EL (cell line): ENCODE measurements around the gene NRXN3.

ENCODE experiments used
- DNase-seq: peaks from one replicate; pipeline ENCODE4 v3.0.0-alpha.2; 2016

The NRXN3 gene

DNA sequence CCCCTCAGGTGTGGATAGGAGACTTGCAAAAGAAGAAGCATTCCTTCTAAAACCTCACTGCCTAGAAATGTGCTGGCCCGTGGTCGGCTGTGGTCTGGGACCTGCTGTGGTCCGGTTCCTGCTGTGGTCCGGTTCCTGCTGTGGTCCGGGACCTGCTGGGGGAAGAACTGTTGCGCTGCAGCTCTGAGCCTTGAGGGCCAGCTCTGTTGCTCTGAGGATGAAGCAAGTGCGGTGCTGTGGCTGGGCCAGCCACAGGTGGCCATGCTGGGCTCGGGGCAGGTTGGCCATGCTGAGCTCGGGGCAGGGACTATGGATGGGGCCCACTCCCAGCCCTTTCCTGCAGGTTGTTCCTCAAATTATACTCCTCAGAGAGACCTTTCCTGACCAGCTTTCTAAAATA, 5.2 kb downstream of the NRXN3 start:
- no peak for DNase-seq

DNA sequence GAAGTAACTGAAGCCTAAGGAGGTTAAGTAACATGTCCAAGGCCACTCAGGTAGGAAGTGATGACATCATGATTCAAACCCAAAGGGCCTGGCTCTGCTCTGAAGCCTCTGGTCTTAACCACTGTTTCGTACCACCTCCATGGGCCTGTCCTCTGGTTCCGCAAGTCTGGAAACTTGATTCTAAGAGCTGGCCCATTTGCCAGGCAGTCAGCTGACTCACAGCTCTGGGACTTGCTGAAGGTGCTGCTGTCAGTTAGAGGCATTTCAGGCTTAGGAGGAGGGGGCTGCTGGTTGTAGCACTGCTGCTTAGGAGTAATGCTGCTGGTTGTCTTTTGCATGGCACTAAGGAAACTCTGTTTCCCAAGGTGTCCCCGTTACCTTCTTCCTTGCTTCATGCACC, 7.9 kb downstream of the NRXN3 start:
- no peak for DNase-seq

DNA sequence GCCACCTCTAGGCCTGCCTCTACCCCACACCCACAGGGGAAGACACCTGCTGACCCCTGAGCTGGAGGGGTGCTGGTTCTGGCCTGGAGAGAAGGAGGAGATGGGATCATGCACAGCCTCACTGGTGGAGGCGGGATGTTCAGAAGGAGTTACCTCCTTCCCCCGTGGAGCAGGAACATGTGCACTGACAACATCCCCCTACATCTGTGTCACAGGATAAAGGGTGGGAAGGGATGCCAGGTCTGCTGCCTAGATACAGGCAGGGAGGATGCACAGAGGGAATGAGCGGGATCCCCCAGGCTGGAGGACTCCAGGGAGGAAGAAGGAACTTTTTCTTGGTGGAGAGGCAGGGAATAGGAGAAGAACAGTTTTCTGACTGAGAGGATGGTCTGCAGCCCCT, 8.8 kb downstream of the NRXN3 start:
- DNase-seq = no peak

DNA sequence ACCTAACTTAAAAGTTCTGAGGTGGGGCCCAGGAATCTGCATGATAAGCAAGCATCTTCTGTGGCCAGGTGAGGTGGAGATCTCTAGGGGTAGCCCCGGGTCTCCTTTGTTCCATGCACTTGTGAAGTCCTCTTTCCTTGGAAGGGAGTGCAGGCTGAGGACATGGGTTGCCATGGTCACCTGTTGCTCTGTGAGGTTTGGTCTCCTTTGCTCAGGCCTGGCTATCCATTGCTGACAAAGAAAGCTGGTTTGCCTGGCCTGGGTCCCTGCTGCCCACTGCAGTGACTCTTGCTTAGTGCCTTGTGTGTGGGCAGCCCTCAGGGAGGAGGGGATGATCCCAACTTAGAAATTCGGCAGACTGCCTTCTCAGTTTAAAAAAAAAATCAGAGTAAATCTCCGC, 11.1 kb downstream of the NRXN3 start:
- no peak for DNase-seq

DNA sequence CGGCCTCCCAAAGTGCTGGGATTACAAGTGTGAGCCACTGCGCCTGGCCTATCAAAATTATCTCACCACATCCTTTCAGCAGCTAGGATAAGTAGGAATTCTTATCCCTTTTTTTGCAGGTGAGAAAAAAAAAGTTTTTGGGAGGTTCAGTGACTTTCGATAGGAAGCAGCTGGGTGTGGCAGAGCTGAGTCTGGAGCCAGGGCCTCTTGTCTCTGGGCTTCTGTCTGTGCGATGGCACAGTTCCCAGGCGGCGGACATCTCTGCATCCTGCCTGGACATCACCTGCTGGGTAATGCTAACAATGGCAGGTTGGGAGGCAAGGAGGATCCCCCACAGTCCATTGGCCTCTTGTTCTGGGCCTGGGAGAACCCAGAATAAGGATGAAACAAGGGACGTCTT, 12.5 kb downstream of the NRXN3 start:
- no peak for DNase-seq

DNA sequence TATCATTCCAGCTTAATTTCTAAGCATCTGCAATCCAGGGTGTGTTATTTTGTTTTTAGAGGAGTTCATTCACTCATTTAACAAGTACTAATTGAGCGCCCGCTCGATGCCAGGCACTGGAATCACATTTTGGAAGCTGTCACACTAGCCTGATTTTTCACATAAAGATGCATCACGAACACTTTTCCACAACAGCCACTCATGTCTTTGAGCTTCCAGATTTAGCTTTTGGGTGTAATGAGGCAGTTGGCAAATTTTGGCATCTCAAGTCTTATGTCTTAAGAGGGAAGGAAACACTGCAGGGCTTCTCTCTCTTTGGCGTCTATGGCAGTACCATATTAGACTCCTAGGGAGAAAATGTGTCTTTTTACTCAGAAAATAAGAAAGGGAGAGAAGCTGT, 14.0 kb downstream of the NRXN3 start:
- no peak for DNase-seq

DNA sequence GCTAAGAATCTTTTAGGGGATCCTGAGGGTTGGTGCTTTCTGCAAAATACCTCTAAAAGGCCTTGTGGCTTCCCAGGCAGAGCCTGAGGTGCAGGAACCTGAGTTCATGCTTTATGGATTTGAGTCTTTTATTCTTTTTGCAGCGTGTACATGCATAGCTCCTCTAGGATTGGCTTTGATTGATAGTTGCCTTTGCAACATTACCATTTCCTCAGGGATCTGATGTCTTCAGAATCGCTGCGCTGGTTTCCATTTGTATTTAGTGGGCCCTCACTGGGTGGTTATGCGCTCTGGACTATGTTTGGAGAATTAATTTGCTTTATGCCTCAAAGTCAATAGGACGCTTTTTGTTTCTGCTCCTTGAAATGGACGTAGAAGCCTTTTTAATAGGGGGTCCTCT, 16.1 kb downstream of the NRXN3 start:
- no peak for DNase-seq

DNA sequence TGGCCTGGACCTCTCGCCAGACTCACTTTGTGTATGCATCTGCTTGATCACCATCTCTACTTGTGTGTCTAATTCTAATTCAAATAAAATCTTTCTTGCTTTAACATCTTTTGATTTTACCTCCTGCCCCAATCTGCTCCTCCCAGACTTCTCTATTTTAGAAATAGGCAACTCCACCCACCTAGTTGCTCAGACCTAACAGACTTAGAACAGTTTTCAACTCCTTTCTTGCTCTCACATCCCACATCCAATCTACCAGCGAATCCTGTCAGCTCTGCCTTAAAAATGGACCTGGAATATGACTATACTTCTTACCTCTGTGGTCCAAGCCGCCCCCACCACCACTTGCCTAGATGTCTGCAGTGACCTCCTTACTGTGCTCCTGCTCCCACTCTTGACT, 18.7 kb downstream of the NRXN3 start:
- DNase-seq = no peak

DNA sequence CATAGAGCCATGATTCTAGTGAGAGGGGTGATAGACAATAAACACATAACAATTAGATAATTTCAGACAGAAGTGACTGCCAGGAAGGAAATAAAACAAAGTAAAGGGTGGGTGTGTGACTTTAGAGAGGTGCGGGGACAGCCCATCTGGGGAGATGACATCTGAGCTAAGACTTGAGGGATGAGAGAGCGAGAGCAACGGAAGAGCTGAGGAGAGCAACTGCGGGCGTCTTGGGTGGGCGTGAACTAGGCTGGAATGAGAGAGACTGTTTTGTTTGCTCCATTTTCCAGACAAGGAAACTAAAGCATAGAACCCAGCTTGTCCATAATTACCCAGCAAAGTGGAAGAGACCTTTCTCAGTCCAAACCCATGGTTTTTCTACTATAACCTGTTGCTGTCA, 25.3 kb downstream of the NRXN3 start:
- no peak for DNase-seq

DNA sequence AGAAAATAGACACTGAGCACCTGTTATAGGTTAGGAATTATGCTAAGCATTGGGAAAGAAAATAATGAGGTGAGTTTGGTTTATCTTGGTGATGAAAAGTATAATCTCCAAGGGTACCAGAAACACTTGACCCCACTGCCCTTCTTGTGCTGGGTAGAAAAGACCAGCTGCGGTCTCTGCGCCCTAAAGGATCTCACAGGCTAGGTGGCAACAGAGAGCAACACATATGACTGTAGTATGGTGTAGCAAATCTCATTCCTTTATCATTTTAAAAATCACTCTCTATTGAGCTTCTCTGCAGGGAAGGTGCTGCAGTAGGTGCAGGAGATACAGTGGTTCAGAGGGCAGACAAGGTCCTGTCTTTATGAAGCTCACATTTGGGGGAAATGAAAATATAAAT, 26.1 kb downstream of the NRXN3 start:
- DNase-seq = no peak

DNA sequence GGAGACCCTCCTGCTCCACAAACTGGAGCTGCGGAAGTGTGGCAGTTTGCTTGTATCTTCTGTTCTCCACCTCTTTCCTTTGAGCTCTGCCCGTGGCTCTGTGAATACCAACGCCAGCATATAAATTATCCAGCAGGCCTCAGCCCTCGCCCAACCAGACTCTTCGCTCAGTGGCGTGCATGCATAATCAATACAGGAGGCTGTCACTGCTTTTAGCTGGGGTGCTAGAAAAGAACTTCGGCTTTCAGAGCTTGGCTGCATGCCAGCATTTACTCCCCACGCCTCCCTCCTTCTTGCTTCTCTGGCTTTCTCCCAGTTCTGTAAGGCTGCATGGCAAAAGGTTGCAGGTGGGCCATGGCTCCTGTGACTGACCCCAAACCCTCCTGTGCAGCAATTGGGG, 26.9 kb downstream of the NRXN3 start:
- DNase-seq = no peak

DNA sequence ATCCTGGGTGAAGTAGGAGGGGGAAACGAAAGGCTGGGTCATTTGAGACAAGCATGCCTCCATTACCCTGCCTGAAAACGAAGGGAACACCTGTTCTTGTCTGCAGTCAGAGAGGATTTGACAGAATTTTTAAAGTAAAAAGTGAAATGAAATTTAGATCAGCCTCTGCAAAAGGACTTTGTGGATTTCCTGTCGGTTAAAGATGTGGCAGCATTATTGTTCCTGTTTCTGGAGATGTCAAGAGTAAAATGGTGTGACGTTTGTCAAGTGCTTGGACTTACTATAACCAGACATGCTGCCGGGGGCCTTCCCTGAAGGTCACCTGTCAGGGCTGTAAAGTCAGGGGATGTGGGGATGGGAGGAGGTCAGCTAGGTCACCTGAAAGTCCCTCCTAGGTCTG, 32.0 kb downstream of the NRXN3 start:
- DNase-seq = no peak

DNA sequence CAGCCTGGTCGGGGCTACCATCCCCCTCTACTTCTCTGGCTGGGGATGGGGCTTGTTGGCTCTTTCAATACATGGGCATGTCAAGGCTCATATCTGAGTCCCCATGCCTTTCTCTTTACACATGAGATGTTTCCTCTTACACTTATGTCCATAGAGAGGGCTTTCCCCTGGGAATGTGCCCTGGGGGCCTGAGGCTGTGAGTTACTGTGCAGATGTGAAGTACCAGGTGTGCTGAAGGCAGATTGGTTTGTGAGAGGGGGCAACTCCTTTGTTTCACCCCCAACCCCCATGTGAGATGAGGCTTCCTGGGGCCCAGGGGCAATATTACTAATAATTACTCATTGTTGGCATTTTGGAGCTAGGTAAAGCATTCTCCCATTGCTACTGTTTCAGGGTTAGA, 32.8 kb downstream of the NRXN3 start:
- no peak for DNase-seq

DNA sequence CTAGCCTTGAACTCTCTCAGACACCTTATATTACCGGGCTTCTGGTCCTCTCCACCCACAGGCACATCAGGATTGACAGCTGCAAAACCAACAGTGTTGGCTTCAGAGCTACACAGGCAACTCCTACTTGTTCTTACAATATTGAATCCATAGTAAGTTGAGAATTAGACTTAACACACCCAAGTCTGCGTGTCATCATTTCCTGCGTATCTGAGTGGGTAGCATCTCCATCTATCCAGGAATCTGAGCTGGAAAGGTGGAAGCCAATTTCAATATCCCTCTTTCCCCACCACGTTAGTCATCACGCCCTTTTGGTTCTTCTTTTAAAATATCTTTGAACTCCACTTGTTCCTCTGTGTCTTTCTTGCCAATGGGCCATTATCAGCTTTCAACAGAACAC, 37.2 kb downstream of the NRXN3 start:
- DNase-seq = no peak

DNA sequence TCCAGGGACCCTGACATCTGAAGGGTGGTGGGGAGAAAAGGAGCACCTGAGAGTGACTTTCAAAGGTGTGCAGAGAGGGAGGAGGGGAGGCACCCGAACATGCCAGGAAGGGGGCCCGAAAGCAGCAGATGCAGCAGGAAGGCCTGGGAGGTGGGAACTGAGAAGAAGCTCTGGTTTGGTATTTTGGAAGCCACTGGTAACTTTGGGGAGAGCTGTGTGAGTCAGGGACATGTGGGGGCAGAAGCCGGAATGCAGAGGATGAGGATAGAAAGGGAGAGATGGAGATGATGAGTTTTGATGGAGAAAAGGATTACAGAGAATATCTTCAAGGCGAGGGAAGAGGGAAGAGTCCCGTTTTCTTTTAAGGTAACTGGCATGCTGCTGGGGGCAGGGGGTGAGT, 50.1 kb downstream of the NRXN3 start:
- no peak for DNase-seq

DNA sequence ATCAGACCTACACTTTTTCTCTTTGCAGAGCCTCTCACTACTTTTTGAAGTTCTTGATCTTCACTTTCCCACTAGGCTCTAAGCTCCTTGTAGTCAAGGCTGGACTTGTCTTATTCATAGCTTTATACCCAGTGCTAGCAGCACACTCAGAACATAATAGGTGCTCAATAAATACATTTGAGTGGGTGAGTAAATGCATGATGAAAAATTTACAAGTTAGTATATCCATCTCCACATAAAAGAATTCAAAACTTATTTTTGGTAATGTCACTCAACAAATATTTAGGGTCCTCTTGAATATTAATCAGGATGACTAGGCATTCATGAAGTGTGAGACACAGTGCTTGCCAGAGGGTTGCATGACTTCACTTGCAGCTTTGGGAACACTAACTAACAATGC, 52.6 kb downstream of the NRXN3 start:
- DNase-seq = no peak

DNA sequence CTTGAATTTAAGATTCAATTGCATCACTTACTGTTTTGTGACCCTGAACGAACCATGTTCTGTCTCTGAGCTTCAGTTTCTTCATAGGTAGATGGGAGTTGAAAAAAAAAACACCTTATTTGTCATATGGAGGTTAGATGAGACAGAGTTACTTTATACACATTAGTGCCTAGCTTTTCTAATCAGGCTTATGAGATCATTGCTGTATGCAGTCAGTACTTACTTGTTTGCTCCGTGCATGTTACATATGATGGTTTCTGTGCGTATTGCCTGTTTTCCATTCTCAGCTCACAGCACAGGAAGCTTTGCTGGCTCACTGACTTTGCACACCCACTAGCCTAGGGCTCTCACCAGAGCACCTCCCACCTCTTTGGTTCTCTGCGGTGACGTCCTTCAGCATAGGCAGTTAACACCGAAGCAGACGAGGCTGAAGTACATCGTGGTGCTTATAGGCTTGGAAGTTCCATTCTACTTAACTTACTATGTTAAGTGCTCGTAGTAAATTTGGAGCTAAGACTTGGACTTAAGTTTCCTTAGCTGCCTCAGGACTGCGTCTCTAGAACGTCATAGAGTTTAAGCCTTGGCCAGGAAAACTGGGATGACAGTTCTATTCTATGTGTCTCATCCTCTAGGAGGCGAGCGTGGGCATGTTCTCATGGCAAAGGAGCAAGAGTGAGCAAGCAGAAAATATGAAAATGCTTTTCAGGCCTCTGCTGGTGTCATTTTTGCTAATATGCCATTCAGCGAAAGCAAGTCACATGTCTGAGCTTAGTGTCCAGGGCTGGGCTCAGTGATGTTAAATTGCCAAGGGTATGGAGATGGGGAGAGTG, 57.3 kb downstream of the NRXN3 start:
- peak; percentile 2 for DNase-seq

DNA sequence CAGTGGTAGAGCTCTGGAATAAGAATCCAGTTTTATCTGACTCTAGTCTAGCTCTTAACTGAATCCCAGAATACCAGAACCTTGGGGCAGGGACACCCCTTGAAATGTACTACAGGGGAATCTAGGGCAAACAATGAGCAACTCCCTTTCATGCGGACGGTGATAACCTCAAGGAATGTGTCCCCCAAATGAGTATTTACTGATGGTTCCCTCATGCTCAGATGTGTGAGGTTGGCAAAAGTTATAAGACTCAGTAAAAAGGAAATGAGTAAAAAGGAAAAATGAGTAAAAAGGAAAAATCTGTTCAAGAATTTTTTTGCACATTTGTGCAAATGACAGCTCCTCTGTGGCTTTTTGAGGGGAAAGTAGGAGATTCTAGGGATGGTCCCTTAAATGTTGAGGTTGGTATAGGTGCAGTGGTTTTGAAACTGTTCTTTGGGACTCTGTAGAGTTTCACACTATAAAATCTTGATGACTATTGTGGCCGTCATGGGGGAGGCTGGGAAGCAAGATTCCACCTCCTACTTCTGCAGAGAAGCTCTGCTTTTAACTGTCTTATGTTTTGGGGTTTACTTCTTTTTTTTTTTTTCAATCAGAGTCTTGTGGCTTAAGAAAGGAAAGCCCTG, 58.6 kb downstream of the NRXN3 start:
- DNase-seq = no peak

DNA sequence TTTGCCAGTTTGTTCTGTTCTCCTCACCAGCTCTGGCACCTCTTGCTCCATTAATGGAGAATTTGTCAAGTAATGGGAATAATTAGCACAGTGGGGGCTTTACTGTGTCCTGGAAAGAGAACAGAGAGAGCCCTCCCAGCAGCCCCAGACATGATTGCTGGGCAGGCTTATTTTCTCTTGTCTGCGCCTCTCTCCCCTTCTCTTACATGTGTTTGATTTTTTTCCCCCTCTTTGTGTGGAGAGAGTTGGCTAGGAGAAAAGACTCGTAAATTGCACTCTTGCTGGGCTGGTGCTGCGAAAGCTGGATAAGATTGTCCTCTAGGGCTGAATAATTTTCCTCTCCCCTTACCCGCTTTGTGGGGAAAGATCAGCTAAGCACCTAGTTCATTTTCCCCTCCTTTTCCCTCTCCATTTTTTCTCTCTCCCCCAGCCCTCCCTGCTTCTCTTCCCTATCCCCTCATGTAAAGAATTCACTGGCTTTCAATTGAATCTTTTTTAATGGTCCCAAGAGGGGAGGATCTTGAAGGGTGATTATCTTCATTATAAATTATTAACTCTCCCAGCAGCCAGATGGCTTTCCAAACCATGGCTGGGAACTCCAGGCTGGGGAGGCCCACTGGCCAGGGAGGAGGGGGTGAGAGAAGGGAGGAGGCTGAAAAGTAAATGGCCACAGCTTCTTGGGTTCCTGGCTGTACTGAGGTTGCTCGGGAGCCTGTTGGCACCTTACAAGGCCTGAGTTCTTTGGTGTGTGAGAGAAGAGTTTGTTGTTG, 62.2 kb downstream of the NRXN3 start:
- DNase-seq = no peak

DNA sequence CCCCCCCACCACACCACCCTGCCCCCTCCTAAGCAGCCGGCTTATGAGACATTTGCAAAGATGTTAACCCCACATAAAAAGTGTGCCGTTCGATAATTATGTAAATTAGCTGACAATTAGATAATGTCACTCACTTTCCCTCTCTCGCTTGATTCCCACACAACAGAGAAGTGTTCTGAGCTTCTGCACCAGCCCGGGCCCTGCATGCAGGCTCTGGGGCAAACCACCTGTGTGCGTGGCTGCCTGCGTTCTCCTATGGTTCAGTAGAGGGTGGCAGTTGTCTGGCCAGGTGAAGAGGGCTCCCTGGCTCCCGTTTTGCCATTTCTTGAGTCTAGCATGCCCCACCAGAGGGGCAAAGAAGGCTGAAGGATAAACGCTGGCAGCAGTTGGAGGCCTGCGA, 68.0 kb downstream of the NRXN3 start:
- no peak for DNase-seq

DNA sequence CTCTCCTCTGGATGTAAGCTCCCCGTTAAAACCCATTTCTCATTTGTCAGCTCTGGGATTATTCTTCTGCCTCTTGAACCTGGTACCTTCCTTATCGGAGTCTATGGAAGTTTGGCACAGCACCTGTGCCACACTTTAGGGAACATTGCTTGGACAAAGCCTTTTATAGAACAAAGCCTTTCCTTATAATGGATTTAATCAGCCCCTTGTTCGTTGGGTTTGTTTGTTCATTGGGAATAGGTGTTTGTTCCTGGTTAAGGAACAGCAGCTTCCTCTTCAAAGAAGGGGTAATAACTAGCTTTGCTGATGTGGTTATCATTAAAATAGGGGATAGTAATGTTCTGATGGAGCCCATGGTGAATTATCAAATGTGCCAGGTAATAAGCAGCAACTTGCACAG, 70.4 kb downstream of the NRXN3 start:
- DNase-seq = no peak

DNA sequence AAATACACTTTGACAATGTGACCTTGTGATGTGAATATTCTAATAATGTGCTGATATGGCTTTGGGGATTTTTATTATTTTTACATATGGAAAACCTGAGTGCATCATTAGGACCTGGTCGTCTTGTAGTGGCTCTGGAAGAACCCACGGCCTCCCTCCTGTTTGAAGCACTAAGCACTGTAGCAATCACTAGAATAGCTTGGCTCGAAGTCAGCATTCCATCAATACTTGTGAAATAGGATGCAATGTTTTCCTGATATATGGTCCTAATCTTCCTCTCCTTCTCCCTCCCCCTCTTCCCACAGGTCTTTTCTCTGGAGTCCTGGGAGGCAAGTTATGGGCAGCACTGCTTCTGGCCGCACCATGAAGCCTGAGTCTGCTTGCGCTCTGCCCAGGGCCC, 71.9 kb downstream of the NRXN3 start:
- no peak for DNase-seq

DNA sequence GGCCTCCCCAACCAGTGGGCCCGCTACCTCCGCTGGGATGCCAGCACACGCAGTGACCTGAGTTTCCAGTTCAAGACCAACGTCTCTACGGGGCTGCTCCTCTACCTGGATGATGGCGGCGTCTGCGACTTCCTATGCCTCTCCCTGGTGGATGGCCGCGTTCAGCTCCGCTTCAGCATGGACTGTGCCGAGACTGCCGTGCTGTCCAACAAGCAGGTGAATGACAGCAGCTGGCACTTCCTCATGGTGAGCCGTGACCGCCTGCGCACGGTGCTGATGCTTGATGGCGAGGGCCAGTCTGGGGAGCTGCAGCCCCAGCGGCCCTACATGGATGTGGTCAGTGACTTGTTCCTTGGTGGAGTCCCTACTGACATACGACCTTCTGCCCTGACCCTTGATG, 73.0 kb downstream of the NRXN3 start:
- no peak for DNase-seq

DNA sequence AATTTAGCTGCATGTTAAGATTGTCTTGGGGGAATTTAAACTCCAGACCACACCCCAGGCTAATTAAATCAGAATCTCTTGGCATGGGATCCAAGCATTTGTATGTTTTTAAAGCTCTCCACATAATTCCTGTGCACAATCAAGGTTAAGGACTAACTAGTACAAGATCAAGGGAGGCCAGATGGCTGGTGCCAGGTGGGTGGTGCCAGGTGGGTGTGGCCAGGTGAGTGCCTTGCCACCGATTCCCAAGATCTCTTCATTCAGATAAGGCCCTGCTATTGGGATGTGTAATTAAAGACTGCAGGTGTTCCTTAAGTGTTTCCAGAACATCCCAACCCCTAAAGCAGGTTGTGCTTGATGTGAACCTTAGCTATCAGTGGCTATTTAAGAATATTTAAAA, 75.1 kb downstream of the NRXN3 start:
- DNase-seq = no peak
